WERI-Rb-1 (cell line): ENCODE results near the gene RBM12.

ENCODE experiments used
- DNase-seq: peaks from one replicate; pipeline ENCODE4 v3.0.0-alpha.2; 2020
- H3K27ac ChIP-seq: fragments of 250-450 bp; sonication (Bioruptor Pico); 2 replicates; pipeline ENCODE4 v1.5.1; 2020; ENCODE audit warnings: mild to moderate bottlenecking, moderate library complexity
- H3K27me3 ChIP-seq: fragments of 250-450 bp; sonication (Bioruptor Pico); 2 replicates; pipeline ENCODE4 v1.5.1; 2021; ENCODE audit warnings: mild to moderate bottlenecking, low read depth, moderate library complexity; ENCODE audit not compliant: insufficient read depth, severe bottlenecking
- H3K36me3 ChIP-seq: fragments of 250-450 bp; sonication (Bioruptor Pico); 2 replicates; pipeline ENCODE4 v1.5.1; 2020; ENCODE audit warnings: mild to moderate bottlenecking, moderate library complexity
- H3K4me3 ChIP-seq: 2 replicates; pipeline ENCODE4 v1.5.1; 2011; ENCODE audit warnings: low read depth, mild to moderate bottlenecking, control low read depth, low read length
- H3K9me3 ChIP-seq: fragments of 250-450 bp; sonication (Bioruptor Pico); 2 replicates; pipeline ENCODE4 v1.5.1; 2021; ENCODE audit warnings: mild to moderate bottlenecking, moderate library complexity; ENCODE audit not compliant: severe bottlenecking
- CTCF ChIP-seq: IDR thresholded peaks from 2 replicates; pipeline ENCODE4 v1.5.1; 2011; ENCODE audit warnings: low read depth, mild to moderate bottlenecking, control low read depth, inconsistent platforms, low read length

Gene RBM12

DNA sequence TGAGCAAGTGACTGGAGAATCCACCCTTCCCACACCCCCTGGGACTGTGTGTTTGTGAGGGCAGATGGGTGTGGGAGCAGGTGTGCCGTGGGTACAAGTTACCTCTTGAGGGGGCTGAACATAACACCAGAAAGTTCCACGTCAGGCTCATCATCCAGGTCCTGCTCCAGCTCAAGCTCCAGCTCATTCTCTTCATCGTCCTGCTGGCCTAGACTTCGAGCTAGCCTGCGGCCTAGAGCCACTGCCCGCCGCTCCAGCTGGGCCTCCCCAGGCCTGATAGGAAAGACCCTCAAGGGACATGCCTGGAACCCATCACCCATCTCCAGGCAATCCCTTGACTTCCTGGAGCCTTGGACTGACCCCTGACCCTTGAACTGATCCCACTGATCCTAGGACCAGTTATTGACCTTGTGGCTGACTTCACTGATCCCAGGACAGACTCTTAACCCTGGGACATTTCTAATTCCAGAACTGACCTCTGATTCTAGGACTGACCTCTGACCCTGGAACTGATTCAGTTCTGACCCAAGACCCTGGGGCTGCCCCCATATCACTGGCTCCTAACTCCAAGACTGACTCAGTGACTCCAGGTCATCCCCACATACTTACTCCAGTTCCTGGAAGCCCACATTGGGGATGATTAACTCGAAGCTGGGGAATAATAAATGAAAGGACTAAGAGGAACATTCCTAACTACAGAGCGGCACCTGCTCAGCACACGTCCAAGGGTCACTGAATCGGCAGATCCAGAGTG lies 60.8 kb downstream of the RBM12 start:
- Histone ChIP-seq H3K36me3 (no peaks in the 10 kb centered on the region), H3K9me3 (no peaks in the 10 kb centered on the region), H3K27ac (no peak overlapping the region), H3K4me3 (no peak overlapping the region), H3K27me3 (no peaks in the 10 kb centered on the region)
- DNase-seq = no peak
- TF ChIP-seq CTCF = no peak

- DNase-seq = no peak
- H3K27ac ChIP-seq = no peak overlapping the region
- no peak for TF ChIP-seq CTCF
Measured at GRCh38 chr20:35602851-35603495, 61.7 kb downstream of the RBM12 start.

DNA sequence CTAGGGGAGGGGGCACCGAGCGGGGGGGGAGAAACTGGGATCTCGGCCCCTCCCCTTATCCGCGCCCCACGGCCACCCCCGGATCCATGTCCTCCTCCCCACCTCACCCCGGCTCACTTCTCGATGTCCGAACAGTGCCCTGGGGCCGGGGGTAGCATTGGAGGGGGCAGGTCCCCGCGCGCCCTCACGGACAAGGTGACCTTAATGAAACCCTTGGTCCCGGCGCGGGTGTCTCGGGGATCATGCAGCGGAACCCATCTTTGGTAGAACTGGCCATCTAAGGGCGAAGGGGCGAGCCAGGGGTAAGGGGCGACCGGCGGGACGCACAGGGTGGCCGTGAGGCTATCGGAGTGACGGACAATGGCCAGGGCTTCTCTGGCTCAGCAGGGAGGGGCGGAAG lies 62.7 kb downstream of the RBM12 start:
- no peaks in the 10 kb centered on the region for H3K27me3 ChIP-seq
- no peak overlapping the region for H3K4me3 ChIP-seq
- DNase-seq = no peak

More at GRCh38 chr20:35602851-35603495, 61.7 kb downstream of the RBM12 start:
- Histone ChIP-seq H3K9me3 (no peaks in the 10 kb centered on the region), H3K36me3 (no peaks in the 10 kb centered on the region), H3K4me3 (no peak overlapping the region), H3K27me3 (no peaks in the 10 kb centered on the region)

DNA sequence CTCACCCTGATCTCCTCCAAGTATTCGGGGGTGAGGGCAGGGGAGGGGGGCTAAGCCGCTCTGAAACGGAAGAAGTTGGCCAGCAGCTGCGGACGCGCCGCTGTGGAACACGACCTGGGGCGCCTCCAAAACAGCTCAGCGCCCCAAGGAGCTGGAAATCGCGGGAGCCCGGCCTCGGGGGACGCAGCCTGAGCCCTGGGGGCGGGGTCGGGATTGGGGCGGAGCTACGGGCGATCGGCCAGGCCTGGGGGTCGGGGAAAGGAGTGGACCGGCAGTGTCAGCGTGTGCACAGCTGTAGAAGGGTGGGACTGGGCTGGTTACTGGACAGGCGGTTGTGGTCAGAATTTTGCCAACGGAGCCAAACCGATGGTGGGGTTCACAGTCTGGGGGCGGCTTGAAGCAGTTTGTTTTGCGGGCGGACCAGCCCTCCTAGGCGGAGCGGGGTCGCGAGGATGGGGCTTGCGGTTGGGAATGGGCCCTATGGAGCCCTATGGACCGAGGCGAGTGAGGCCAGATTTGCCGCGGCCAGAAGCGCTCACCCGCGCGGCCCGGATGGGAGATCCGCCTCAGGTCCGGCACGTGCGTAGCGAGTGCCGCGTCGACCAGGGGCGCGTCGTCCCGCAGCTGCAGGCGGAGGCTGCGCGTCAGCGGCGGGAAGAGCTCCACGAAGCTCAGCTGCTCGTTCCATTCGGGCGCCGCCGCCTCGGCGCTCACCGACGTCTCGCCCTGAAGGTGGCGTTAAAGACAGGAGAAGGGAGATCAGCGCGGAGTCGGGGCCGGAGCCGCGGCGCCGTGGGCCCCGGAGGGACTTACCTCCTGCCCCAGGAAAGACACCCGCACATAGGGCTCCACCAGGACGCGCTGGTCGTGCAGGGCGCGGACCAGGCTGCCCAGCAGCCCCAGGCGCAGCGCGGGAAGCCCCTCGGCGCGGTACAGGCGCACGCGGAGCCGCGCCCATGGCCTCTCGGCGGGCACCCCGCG lies 63.4 kb downstream of the RBM12 start:
- Histone ChIP-seq H3K27ac (no peak overlapping the region), H3K9me3 (no peaks in the 10 kb centered on the region), H3K4me3 (no peak overlapping the region), H3K27me3 (no peaks in the 10 kb centered on the region), H3K36me3 (no peaks in the 10 kb centered on the region)
- no peak for TF ChIP-seq CTCF
- no peak for DNase-seq

More for the DNA sequence above, 62.7 kb downstream of the RBM12 start:
- TF ChIP-seq CTCF = no peak
- Histone ChIP-seq H3K36me3 (no peaks in the 10 kb centered on the region), H3K9me3 (no peaks in the 10 kb centered on the region), H3K27ac (no peak overlapping the region)

GRCh38 chr20:35600176-35600992 lies 64.3 kb downstream of the RBM12 start:
- DNase-seq = no peak
- Histone ChIP-seq H3K27ac (no peak overlapping the region), H3K9me3 (no peaks in the 10 kb centered on the region), H3K36me3 (no peaks in the 10 kb centered on the region), H3K4me3 (no peak overlapping the region), H3K27me3 (no peaks in the 10 kb centered on the region)
- TF ChIP-seq CTCF = no peak
